Measurements from ENCODE around the gene DIAPH1.

The DIAPH1 gene

GRCh38 chr5:141618804-141619554 is at the start of gene DIAPH1:
Gene DIAPH1 (minus strand): TSS chr5:141619000. CDS start chr5:141618914, 86 bp downstream.
- peak; percentile 97 to 99 for DNase-seq (ENCODE audit: low read depth in 1 of 2, low spot score in 1 of 2)

DNA sequence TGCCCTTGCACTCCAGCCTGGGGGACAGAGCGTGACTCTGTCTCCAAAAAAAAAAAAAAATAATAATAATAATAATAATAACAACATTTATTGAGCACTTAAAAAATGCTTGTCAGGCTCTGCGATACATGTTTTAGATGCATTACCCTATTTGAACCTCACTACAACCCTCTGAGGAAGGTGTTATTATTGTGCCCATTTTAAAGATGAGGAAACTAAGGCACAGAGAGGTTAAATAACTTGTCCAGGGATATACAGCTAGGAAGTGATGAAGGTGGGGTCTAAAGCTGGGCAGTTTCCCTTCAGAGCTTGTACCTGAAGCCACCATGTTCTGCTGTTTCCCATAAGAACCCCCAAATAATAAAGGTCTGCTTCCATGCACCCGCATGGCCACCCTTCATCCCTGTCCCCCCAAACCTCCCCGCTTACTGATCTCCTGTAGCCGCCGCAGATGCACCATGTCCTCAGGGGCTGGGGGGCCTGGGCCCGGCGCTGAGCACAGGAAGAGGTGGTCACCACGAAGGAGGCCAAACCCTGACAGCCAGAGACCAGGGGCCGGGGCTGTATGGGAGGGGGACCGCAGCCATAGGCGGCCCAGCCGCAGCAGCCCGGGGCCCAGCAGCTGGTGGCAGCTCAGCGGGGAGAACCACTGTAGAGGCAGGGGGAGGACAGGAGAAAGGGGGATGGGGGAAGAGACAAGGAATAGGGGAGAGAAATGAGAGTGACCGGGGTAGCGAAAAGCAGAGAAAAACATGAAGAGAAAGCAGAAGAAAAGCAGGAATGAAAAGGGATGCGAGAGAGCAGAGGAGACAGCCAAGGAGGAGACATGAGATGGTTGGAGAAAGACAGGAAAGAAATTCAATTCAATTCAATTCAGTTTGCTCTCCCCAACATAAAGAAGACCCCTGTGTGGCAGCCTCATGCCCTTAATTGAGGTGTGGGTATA is 47.5 kb upstream of the DIAPH1 start:
- DNase-seq (ENCODE audit: low read depth in 1 of 2, low spot score in 1 of 2) = no peak

DNA sequence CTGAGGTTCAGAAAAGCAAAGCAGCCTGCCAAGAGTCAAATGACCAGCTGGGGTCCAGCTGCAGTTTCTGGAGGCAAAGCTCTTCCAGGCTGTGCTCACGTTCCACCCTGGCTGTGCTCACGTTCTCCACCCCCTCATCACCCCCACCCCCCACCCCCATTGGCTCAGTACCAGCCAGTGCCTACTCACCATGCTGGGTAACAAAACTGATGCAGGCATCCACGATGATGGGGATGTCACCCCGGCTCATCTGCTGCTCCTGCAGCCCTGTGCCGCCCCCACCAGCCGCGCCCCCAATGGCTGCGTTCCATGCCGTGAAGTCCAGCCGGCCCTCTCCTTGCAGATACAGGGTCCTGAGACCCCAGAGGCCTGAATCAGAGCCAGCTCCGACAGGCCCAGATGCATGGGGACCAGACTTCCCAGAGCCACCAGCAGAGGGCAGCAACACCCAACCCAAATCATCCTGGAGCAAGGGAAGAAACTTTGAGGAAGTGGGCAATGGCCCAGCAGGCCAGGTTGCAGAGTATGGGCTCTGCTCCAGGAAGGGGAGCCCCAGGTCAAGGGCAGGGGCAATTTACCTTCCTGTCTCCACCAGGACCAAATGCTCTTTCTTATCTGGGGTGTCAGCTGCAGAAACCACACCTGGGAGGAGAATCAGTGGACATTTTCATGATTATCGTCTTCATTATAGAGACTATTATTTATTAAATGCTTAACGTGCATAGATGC is 46.1 kb upstream of the DIAPH1 start:
- DNase-seq (ENCODE audit: low read depth in 1 of 2, low spot score in 1 of 2) = peak; percentile 58 to 66

DNA sequence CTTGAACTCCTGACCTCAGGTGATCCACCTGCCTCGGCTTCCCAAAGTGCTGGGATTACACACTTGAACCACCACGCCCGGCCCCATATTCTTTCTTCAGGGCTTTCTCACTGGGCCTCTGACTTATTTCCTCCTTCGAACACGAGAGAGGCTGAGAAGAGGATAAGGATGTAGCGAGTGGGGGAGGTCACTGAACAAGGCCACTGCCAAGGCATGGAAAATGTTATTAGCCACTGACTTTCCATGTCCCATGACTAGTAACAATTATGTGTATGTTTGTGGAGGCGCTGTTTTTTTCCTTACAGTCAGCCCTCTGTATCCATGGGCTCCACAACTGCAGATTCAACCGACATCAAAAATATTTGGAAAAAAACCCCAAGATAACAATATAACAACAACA is 44.7 kb upstream of the DIAPH1 start:
- no peak for DNase-seq (ENCODE audit: low read depth in 1 of 2, low spot score in 1 of 2)

DNA sequence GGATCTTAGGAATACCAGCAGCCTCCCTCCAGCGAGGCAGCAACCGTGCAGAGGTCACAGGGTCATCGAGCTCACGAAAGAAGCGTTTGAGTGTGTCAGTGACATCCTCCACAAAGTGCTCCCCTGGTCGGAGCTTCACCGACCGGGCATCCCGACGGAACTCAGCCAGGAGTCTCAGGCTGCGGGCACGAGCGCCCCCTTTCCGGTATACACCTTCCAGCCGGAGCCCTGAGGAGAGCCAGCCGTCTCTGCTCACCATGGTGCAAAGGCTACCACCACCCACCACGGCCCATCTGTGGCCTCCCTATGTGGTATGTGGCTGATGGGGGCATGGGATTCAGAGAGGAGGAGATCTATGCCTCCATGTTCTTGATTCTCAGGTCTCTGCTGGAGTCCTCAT is 43.2 kb upstream of the DIAPH1 start:
- no peak for DNase-seq (ENCODE audit: low read depth in 1 of 2, low spot score in 1 of 2)

DNA sequence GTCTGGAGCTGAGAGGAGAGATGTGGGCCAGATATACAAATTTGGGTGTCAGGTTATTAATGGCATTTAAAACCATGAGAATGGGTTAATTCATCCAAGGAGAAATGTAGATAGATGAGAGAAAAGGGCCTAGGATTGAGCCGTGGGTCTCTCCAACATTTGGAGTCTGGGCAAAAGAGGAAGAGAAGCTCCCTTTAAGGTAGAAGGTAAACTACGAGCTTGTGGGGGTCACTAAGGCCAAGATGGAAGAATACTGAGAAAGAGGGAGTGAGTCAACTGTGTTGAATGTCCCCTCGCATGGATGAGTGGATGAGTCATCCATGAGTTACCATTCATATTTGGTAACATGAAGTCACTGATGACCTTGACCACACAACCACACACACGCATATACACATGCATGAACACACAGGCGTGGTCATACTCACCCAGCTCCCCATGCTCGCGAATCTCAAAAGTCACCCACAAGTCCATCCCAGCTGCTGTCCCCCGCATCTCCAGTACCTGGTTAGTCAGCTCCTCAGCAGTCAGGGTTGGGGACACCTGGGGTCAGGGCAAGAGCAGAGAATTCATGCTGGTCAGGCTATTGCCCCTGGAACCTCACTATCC is 39.2 kb upstream of the DIAPH1 start:
- no peak for DNase-seq (ENCODE audit: low read depth in 1 of 2, low spot score in 1 of 2)

GRCh38 chr5:141657404-141657803 is 38.6 kb upstream of the DIAPH1 start:
- no peak for DNase-seq (ENCODE audit: low read depth in 1 of 2, low spot score in 1 of 2)

- no peak for DNase-seq (ENCODE audit: low read depth in 1 of 2, low spot score in 1 of 2)
Measured at GRCh38 chr5:141656396-141656795, 37.6 kb upstream of the DIAPH1 start.

- no peak for DNase-seq (ENCODE audit: low read depth in 1 of 2, low spot score in 1 of 2)
Measured at GRCh38 chr5:141655020-141655419, 36.2 kb upstream of the DIAPH1 start.

GRCh38 chr5:141654298-141654697 is 35.5 kb upstream of the DIAPH1 start:
- no peak for DNase-seq (ENCODE audit: low read depth in 1 of 2, low spot score in 1 of 2)

DNA sequence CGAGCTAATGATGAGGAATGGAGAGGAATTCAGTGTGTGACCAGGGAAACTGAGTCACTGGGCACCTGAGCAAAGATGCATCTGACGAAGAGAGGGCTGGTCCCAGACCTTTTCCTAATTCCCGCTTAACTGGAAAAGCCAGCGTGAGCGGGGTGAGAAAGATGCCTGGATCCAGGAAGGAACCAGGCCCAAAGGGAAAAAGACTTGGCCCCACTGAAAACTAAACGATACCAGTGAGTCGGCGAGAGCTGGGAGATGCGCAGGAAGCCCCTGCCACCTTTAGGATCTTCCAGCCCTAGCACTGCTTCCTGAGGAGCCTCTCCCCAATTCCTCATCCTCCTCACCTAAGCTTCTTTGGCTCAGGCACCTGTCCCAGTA is 32.9 kb upstream of the DIAPH1 start:
- no peak for DNase-seq (ENCODE audit: low read depth in 1 of 2, low spot score in 1 of 2)

- DNase-seq (ENCODE audit: low read depth in 1 of 2, low spot score in 1 of 2) = peak; percentile 65 to 75
Measured at GRCh38 chr5:141650851-141651727, 32.3 kb upstream of the DIAPH1 start, which contains the start of gene FCHSD1. Gene FCHSD1 (minus strand): TSS chr5:141651418. CDS start chr5:141651368, 50 bp downstream.

GRCh38 chr5:141649972-141650371 is 31.2 kb upstream of the DIAPH1 start:
- DNase-seq (ENCODE audit: low read depth in 1 of 2, low spot score in 1 of 2) = no peak

DNA sequence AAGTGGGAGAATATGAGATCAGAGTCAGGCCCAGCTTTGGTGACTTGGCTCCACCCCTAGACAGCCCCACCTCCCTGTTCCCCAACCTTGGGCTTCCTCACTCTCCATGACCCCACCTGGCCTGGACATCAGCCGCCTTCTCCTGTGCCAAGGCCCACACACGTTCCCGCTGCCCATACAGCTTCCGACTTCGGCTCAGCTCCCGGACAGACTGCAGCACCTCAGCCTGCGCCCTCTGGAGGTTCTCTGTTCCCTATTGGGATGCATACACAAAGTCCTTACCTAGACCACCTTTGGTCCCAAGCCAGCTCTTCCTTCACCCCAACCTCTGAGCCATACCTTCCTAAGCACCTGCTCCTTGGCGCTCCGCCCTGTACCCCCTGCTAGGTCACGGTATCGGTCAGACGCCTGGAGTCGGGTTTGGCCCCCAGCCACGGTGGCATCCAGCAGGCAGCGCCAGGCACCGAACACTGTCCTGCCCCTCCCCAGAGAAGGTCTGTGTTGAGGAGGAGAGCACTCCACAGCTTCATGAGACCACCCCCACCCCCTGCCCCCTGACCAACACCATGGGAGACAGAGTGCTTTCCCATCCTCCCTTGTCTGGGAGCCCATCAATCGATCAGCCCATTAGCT is 30.4 kb upstream of the DIAPH1 start:
- DNase-seq (ENCODE audit: low read depth in 1 of 2, low spot score in 1 of 2) = no peak

DNA sequence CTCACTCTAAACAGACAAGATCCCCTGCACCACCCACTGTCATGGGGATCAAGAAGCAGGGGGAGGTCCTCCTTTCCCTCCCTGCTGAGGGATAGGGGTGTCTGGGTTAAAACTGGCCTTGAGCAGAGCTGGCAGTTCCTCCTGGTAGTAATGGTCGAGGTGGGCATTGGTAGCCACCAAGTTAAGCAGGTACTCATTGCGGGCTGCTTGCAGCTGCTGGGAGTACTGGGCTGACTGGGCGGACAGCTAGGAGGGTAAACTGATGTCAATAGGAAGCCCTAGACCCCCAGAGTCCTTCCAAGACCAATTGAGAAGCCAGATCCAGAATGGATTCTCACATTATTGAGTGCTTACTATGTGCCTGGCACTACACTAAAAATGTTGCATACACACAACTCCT is 29.1 kb upstream of the DIAPH1 start:
- no peak for DNase-seq (ENCODE audit: low read depth in 1 of 2, low spot score in 1 of 2)

DNA sequence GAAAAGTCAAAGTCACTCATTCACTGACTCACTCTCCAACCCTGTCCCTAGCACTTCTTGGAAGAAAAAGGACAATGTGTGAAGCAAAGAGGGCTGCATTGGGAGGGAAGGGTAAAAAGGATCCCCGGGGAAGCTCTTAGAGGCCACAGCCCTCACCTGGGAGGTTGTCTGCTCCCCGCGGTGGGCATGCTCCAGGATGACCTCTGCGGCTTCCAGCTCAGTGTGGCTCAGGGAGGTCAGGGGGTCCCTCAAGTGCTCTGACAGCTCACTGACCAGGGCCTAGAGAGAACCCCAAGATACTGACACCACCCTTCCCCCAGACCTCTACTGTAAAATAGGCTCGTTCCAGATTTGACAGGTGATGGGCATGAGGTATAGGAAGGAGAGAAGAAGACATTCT is 28.4 kb upstream of the DIAPH1 start:
- no peak for DNase-seq (ENCODE audit: low read depth in 1 of 2, low spot score in 1 of 2)

DNA sequence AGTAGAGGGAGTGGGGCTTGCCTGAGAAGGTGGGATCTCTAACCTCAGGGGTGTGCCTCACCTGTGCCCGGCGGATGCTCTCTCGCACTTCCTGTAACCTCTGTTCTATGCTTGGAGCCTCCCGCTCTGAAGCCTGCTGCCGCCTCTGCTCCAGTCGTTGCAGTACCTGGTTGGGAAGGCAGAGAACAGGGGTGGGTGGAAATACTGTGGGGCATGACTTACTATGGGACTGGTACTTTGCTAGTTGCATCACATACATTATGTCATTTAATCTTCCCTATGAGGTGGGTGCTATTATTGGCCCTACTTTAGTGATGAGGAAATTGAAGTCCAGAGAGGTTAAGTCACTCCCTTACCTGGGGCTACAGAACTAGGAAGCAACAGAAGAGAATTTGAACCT is 27.2 kb upstream of the DIAPH1 start:
- DNase-seq (ENCODE audit: low read depth in 1 of 2, low spot score in 1 of 2) = no peak

- peak in 1 of 2 donors; percentile 26 for DNase-seq (ENCODE audit: low read depth in 1 of 2, low spot score in 1 of 2)
Measured at GRCh38 chr5:141641634-141642267, 23.0 kb upstream of the DIAPH1 start.

DNA sequence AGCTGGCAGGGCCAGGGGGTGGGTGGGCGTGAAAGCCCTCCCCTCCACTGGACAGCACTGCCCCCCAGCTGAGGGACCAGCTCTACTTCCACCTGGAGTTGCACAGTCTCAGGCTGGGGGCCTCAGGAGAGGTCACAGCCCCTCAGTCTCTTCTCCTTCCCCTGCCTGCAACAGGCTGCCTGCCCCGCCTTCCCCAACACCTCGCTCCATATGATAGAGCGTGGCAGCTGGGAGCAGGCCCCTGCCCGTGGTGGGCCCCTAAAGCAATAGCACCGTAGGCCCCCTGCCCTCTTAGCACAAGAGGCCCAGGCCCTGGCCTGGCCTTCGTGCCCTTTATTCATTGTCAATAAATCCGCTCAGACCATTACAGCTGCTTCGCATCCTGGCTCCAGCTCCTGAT is 21.9 kb upstream of the DIAPH1 start:
- DNase-seq (ENCODE audit: low read depth in 1 of 2, low spot score in 1 of 2) = no peak
